GM10847 (cell line): ENCODE data around the gene IL22RA1.

Source experiments
- POLR2A ChIP-seq: IDR thresholded peaks from 2 replicates; pipeline ENCODE4 v1.6.1; 2011; ENCODE audit not compliant: insufficient read length; ENCODE audit errors: extremely low read depth

Gene IL22RA1

DNA sequence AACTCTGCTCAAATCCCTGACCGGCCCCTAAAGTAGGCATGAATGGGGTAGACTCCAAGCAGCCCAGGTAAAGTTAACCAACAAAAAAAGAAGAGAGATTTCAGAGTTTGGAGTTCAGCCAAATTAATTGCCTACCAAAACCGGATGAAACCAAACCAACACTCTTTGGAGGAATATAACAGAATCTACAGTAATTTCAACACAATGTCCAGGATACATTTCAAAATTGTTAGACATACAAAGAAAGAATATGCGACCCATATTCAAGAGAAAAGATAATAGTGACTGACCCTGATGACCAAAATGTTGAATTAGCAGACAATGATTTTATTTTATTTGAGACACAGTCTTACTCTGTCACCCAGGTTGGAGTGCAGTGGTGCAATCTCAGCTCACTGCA, 12.6 kb downstream of the IL22RA1 start:
- TF ChIP-seq POLR2A, result no peak

DNA sequence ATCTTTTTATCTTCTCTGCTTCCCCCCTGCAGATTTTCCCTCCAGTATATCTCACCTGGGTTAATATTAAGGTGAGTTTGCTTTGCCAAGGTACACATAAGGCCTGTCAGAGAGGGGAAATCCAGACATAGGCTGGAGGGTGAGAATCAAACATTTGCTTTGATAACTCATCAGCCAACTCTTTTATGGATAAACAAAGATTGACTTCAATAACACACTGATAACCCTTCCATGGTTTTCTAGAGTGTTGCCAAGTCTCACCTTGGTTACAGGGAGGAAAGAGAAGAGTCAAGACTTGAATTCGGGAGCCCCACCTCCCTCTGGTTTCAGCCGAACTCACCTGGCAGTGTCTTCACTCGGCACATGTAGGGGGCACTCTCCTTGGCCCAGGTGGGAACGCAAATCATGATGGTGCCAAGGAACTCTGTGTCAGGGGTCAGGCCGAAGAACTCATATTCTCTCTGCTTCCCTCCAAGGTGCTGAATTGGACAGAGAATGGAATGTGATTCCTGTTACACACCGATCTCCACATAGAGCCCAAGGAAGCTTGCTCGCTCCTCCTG, 15.1 kb downstream of the IL22RA1 start:
- TF ChIP-seq POLR2A, result no peak

DNA sequence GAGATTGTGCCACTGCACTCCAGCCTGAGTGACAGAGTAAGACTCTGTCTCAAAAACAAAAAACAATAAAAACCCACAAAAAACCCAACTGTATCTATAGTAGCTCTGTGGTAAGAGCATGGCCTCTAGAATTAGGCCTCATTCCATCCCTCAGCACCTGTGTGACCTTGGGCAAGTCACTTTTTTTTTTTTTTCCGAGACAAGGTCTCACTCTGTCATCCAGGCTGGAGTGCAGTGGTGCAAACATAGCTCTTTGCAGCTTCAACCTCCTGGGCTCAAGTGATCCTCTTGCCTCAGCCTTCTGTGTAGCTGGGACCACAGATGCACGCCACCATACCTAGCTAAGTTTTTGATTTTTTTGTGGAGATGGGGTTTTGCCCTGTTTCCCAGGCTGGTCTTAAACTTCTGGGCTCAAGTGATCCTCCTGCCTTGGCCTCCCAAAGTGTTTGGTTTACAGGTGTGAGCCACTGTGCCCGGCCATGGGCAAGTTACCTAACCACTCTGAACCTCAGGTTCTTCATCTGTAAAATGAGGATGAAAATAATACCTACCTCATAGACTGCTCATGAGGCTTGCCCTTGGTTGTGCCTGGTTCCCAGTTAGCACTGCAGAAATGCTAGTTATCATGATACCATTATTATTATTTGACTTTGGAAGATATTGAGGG, 15.7 kb downstream of the IL22RA1 start:
- no peak for TF ChIP-seq POLR2A

DNA sequence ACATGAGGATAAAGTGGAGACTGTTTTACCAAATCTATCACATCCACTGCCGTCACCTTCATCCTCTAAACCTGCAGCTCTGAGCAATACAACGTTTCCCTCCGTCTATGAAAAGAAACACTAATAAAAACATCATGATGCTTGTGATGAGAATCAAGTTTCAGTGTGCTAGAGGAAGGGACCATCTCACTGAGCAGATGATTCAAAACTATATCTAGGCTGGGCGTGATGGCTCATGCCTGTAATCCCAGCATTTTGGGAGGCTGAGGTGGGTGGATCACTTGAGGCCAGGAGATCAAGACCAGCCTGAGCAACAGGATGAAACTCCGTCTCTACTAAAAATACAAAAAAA, 16.3 kb downstream of the IL22RA1 start:
- no peak for TF ChIP-seq POLR2A

DNA sequence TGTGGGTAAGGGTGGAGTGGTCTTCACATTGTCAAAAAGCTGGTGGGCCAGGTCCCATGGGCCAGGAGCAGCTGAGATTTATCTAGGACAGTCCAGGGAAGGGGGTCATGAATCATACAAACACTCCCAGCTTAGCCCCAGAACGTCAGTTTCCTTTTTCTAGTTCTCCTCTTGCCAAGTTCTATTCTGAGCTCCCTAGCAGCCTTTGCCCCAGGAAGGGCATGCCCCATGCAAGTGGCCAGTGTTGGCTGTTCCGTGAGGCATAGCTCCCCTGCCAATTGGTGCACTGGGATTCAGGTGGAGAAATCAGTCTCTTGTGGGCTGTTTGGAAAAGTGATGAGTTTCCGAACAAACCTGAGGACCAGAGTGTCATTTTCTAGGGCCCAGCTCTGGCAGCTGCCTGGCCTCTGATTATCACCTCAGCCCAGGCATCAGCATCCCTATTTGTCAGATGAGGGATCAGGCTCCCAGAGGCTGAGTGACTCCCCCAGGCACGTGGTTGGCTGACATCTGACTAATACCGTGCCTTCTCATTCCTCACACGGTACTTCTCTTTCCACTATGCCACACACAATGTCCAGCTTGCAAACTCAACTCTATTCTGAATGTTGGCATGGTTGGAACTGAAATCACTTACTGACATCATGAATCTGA, 16.8 kb downstream of the IL22RA1 start:
- TF ChIP-seq POLR2A, result no peak

DNA sequence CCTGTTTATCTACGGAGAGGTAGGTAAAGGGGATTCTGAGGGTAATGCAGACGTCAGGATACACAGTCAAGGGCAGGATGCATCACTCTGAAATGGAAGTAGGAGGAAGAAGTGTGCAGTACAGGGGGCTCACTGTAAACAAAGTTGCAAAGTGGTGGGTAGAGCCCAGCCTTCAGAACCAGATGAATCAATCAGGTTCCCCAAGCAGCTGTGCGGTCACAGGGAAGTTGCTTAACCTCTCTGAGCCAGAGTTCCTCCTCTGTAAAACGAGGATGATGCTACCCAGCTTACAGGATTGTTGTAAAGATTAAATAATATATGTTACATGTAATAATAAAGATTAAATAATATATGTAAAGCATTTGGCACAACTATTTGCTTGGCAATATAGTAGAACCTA, 17.5 kb downstream of the IL22RA1 start:
- TF ChIP-seq POLR2A, result no peak

DNA sequence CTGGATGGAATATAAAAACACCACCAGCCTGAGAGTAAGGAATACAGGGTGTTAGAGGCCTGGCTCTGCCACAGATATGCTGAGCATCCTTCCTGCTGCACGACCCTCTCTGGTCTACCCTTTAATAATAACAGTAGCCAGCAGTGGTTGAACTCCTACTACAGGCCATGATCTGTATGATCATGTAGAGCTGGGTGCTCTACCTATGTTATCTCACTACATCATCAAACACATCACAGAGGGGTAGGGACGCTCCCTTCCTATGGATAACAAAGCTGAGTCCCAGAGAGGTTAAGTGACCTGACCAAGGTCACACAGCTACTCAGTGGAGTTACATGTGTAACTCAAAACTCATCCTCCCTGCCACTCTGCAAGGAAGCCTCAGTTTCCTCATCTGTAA, 18.0 kb downstream of the IL22RA1 start:
- TF ChIP-seq POLR2A, result no peak

DNA sequence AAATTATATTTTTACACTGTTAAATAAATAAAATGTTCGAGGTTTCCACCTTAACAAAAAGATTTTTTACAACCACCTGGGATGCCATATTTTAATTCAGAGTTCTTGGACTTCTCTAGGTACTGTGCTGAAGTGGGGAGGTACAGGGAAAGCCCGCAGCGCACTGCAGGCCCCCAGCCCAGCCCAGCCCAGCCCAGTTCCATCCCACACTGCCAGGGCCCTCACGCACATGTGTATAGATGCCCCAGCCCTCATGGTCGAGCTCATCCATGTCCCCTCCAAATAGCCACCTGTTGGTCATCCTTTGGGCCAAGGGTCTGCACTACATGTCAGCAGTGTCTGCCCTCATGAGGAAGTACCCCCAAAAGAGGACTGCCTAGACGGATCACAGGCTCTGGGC, 19.3 kb downstream of the IL22RA1 start:
- TF ChIP-seq POLR2A, result no peak

DNA sequence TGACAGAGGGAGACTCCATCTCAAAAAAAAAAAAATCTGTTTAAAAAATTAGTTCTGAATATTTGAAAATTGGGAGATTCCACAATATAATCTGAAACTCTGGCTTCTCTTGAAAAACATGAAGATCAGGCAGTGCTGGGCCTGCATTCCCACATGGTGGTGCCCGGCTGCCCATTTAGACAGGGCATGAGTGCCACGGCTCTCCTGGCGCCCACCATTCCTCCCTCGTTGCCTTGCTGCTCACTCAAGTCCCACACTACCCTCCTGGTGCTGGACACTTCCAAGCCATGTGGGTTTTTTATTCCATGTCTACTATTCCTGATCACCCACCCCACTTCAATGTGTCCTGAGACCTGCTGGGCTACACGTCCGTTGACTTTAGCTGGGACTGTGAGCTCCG, 20.2 kb downstream of the IL22RA1 start:
- TF ChIP-seq POLR2A, result no peak

DNA sequence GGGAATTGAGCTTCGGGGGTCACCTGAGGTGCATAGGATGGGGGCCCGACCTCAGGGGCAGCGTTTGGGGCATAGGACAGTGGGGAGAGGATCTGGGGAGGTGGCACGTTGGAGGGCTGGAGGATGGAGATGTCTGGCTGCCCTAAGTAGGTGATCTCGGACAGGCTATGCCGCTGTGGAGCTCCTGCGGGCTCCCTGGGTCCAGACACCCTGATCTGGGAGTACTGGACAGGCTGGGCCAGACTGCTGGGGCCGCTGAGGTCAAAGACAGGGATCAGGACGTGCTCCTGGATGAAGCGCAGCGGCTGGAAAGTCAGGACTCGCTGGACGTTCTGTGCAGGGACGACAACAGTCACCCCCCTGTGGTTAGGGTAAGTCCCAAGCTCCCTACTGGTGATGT, 21.5 kb downstream of the IL22RA1 start:
- no peak for TF ChIP-seq POLR2A

DNA sequence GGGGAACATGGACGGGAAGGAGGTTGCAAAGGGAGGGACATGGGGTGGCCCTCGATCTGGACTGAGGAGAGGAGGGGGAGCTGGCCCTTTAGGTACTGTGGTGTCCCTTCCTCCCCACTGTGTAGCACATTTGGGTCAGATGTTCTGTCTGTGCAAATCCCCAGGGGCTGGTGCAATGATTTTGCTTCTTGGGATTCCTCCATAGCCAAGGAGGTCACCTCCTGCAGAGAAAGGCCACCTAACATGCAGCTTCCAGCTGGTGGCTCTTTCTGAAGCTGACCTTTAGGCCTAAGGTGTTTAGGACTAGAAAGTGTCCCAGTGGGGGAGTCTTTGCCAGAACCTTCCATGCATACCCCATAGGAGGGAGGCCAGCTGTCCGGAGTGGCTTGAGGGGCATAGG, 22.0 kb downstream of the IL22RA1 start:
- TF ChIP-seq POLR2A, result no peak

DNA sequence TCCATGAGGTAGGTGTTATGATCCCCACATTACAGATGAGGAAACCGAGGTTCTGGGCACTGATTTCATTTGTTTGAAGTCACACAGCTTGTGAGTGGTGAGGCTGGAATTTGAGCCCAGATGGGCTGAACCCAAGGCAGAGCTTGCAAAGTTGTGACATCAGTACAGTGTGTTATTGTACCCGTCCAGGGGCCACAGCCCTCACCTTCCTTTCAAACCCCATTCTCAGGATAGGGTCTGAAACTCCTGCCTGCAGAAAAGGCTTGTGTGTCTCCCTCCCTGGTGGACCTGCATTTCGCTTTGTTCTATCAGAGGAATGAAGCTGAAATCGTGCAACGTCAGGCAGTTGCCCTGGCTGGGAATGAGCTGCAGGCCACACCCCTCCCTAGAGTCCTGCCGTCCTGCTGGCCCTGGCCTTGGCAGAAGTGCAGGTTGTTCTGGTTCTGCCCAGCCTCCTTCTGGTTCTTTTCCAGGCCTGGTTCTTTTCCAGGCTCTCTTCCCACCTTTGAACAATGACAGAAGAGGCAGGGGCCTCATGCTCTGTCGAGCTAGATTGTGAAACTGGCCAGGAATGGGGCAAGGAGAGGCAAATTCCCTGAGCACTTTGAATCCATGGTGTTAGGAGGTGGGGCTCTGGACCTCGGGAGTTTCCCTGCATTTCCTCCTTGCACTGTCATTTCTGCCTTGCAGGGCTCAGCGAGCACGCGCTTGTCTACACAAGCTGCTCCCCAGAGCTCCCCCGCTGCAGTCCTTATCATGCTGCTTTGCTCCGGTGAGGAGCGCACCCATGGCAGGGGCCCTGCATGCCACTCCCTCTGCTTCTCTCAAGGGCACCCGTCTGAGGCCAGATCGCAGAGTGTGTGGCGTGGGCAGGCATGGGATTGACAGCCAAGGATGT, 22.8 kb downstream of the IL22RA1 start:
- no peak for TF ChIP-seq POLR2A

DNA sequence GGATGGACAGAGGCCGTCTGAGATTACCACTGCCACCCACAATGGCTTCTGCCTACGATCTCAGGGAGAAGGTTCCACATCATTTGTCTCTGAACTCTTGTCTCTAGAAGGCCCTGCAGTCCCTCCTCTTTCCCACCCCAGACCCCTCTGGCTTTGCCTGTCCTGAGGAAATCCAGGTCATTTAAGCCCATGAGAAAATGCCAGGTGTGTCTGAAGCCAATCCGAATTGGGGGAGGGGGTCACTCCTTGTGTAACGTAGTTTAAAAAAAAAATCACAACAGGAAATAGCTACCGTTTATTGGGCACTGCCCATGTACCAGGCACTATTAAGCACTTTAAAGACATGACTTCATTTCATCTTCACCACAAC, 23.5 kb downstream of the IL22RA1 start:
- no peak for TF ChIP-seq POLR2A

DNA sequence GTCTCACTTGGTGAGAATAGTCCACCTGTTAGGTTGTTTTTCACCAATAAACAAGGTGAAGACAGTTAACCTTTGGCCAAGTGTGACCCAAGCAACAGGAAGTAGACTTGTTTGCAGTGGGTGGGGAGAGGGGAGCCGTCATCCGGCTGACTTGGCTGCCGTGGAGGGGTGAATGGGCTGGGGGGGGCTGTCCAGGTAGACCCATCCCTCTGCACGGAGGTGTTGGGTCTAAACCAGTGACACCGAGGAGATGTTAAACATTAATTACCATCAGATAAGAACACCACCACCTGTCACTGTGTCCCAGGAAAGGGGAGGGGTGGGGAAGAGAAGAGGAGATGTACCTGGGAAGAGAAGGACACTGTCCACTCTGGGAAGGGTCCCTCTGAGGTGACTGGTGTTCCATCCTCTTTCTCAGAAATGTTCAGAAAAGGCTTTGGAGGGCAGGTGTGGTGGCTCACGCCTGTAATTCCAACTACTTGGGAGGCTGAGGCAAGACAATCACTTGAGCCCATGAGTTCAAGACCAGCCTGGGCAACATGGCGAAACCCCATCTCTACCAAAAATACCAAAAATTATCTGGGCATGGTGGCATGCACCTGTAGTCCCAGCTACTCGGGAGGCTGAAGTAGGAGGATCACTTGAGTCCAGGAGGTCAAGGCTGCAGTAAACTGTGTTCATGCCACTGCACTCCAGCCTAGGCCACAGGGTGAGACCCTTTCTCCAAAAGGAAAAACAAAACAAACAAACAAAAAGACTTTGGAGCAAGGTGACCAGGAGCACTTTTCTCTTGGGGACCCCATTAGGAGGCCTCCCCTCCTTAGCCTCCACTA, 24.3 kb downstream of the IL22RA1 start:
- no peak for TF ChIP-seq POLR2A
